Upper lobe of left lung (tissue), 4 donors: ENCODE data around the gene OR52N4.

Source experiments
- EP300 ChIP-seq, 4 donors: sonication (generic); formaldehyde crosslinking; IDR thresholded peaks; one replicate each; pipeline ENCODE4 v1.5.1; 2017; ENCODE audit warnings: antibody characterized with exemption in 4 of 4, control low read depth in 2 of 4
- POLR2A ChIP-seq, 4 donors: fragments of 450-650 bp; IDR thresholded peaks; one replicate each; pipeline ENCODE4 v1.5.1; 2016 to 2017; ENCODE audit warnings: antibody characterized with exemption in 4 of 4, mild to moderate bottlenecking in 2 of 4
- POLR2AphosphoS5 ChIP-seq, 2 donors: sonication (generic); formaldehyde crosslinking; IDR thresholded peaks; one replicate each; pipeline ENCODE4 v1.5.1; 2017; ENCODE audit warnings: antibody characterized with exemption in 2 of 2
- TF ChIP-seq, protein P1 (sequence below), 6 experiments: fragments of 450-650 bp in 4 of 6; fragments of 200-600 bp in 2 of 6; sonication (generic) in 2 of 6; IDR thresholded peaks; one replicate each; pipeline ENCODE4 v1.5.1; 2016 to 2019; ENCODE audit warnings: antibody characterized with exemption in 6 of 6

DNA sequence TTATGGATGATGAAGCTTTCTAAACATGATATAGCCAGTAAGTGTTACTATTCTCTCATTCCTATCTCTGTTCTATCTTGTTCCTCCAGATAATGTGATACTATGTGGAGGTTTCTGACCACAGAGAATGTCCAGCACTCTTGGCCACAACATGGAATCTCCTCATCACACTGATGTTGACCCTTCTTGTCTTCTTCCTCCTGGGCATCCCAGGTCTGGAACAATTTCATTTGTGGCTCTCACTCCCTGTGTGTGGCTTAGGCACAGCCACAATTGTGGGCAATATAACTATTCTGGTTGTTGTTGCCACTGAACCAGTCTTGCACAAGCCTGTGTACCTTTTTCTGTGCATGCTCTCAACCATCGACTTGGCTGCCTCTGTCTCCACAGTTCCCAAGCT lies 27.7 kb upstream of the OR52N4 start:
- TF ChIP-seq, protein P1, sequence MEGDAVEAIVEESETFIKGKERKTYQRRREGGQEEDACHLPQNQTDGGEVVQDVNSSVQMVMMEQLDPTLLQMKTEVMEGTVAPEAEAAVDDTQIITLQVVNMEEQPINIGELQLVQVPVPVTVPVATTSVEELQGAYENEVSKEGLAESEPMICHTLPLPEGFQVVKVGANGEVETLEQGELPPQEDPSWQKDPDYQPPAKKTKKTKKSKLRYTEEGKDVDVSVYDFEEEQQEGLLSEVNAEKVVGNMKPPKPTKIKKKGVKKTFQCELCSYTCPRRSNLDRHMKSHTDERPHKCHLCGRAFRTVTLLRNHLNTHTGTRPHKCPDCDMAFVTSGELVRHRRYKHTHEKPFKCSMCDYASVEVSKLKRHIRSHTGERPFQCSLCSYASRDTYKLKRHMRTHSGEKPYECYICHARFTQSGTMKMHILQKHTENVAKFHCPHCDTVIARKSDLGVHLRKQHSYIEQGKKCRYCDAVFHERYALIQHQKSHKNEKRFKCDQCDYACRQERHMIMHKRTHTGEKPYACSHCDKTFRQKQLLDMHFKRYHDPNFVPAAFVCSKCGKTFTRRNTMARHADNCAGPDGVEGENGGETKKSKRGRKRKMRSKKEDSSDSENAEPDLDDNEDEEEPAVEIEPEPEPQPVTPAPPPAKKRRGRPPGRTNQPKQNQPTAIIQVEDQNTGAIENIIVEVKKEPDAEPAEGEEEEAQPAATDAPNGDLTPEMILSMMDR (IDR thresholded peaks at IDR 0.05), result no peak
- TF ChIP-seq POLR2A (IDR thresholded peaks at IDR 0.05), result no peak
- no peak for TF ChIP-seq POLR2AphosphoS5 (IDR thresholded peaks at IDR 0.05)
- no peak for TF ChIP-seq EP300 (IDR thresholded peaks at IDR 0.05)
